Astrocyte (in vitro differentiated cells and primary cell): ENCODE data around the gene SLC22A13.

Experiments
- CTCF ChIP-seq: IDR thresholded peaks from 2 replicates; pipeline ENCODE4 v1.5.1; 2011; ENCODE audit warnings: low read depth, mild to moderate bottlenecking, inconsistent platforms, low read length, moderate library complexity; ENCODE audit not compliant: insufficient read depth
- EZH2 ChIP-seq: IDR thresholded peaks from 2 replicates; pipeline ENCODE4 v1.6.1; 2012; ENCODE audit warnings: mild to moderate bottlenecking, low read length, inconsistent platforms; ENCODE audit not compliant: insufficient read depth

GRCh38 chr3:38227989-38228388, 37.6 kb upstream of the SLC22A13 start:
- TF ChIP-seq EZH2: no peak
- no peak for TF ChIP-seq CTCF
